HepG2 (cell line): ENCODE measurements around the gene PDS5B. TPM values are rescaled to one million over a fixed set of nuclear protein-coding genes. Genes with fewer than 3 reads are reported as not detected.

Source experiments
- BRD4 ChIP-seq: sonication (generic); formaldehyde crosslinking; IDR thresholded peaks from 2 replicates; pipeline ENCODE4 v1.4.0; 2020; ENCODE audit warnings: missing genetic modification reagents
- ESRRA ChIP-seq: sonication (generic); formaldehyde crosslinking; IDR thresholded peaks from 2 replicates; pipeline ENCODE4 v1.5.1; 2020; ENCODE audit warnings: mild to moderate bottlenecking, low read depth, missing genetic modification reagents
- FIP1L1 ChIP-seq: fragments of 200-400 bp; formaldehyde crosslinking; IDR thresholded peaks from 2 replicates; pipeline ENCODE4 v1.6.1; 2018; ENCODE audit warnings: low read depth, mild to moderate bottlenecking, low read length, moderate library complexity, borderline replicate concordance; ENCODE audit not compliant: insufficient read depth
- FOXJ3 ChIP-seq: sonication (generic); formaldehyde crosslinking; IDR thresholded peaks from 2 replicates; pipeline ENCODE4 v1.4.0; 2020; ENCODE audit warnings: missing genetic modification reagents, mild to moderate bottlenecking, borderline replicate concordance
- JUN ChIP-seq: sonication (generic); formaldehyde crosslinking; IDR thresholded peaks from 2 replicates; pipeline ENCODE4 v1.4.0; 2020; ENCODE audit warnings: mild to moderate bottlenecking, missing genetic modification reagents
- JUND ChIP-seq: sonication (generic); formaldehyde crosslinking; IDR thresholded peaks from 2 replicates; pipeline ENCODE4 v1.8.0; 2022; ENCODE audit warnings: mild to moderate bottlenecking, missing genetic modification reagents
- NCOA2 ChIP-seq: sonication (generic); formaldehyde crosslinking; IDR thresholded peaks from 2 replicates; pipeline ENCODE4 v1.8.0; 2022; ENCODE audit warnings: inconsistent platforms
- RBM39 ChIP-seq: fragments of 200-400 bp; formaldehyde crosslinking; IDR thresholded peaks from one replicate; pipeline ENCODE4 v1.6.1; 2018; ENCODE audit warnings: antibody characterized with exemption, mild to moderate bottlenecking, low read depth, low read length; ENCODE audit not compliant: poor library complexity, severe bottlenecking
- RELA ChIP-seq: sonication (generic); formaldehyde crosslinking; IDR thresholded peaks from 2 replicates; pipeline ENCODE4 v1.4.0; 2020; ENCODE audit warnings: missing genetic modification reagents
- ZBTB38 ChIP-seq: sonication (generic); formaldehyde crosslinking; IDR thresholded peaks from 2 replicates; pipeline ENCODE4 v1.5.1; 2020; ENCODE audit warnings: mild to moderate bottlenecking, missing genetic modification reagents
- ZFP82 ChIP-seq: sonication (generic); formaldehyde crosslinking; IDR thresholded peaks from 2 replicates; pipeline ENCODE4 v1.5.1; 2020; ENCODE audit warnings: mild to moderate bottlenecking, missing genetic modification reagents, borderline replicate concordance
- ZFY ChIP-seq: sonication (generic); formaldehyde crosslinking; IDR thresholded peaks from 2 replicates; pipeline ENCODE4 v1.4.0; 2020; ENCODE audit warnings: missing genetic modification reagents
- ZMYM3 ChIP-seq: sonication (generic); formaldehyde crosslinking; IDR thresholded peaks from 2 replicates; pipeline ENCODE4 v1.5.1; 2020; ENCODE audit warnings: mild to moderate bottlenecking, missing genetic modification reagents
- ZNF232 ChIP-seq: sonication (generic); formaldehyde crosslinking; IDR thresholded peaks from 2 replicates; pipeline ENCODE4 v1.4.0; 2020; ENCODE audit warnings: missing genetic modification reagents, borderline replicate concordance
- ZNF383 ChIP-seq: sonication (generic); formaldehyde crosslinking; IDR thresholded peaks from 2 replicates; pipeline ENCODE4 v1.4.0; 2020; ENCODE audit warnings: missing genetic modification reagents, mild to moderate bottlenecking, borderline replicate concordance
- ZNF558 ChIP-seq: sonication (generic); formaldehyde crosslinking; IDR thresholded peaks from 2 replicates; pipeline ENCODE4 v1.9.0; 2022; ENCODE audit warnings: mild to moderate bottlenecking, missing genetic modification reagents, borderline replicate concordance
- ZNF772 ChIP-seq: sonication (generic); formaldehyde crosslinking; IDR thresholded peaks from 2 replicates; pipeline ENCODE4 v1.5.0; 2020; ENCODE audit warnings: mild to moderate bottlenecking, missing genetic modification reagents
- polyA plus RNA-seq, 8 experiments: library from polyadenylated mRNA; depleted of rRNA in 3 of 8; stranded (reverse) in 7 of 8; unstranded in 1 of 8; fragments of >200 nt; fragmentation: Illumina TruSeq in 4 of 8; extraction: Trizol in 4 of 8; gene quantifications; 2 replicates each; pipeline versions ENCODE4 v1.2.1 to v1.2.3, GENCODE V29; 2011 to 2016; ENCODE audit warnings: low read depth in 4 of 8, missing spikeins in 1 of 8, mixed read lengths in 1 of 8; ENCODE audit not compliant: insufficient read depth in 1 of 8
- total RNA-seq, 5 experiments: library from RNA; depleted of rRNA; stranded (reverse); fragments of >200 nt; fragmentation: Illumina TruSeq; extraction: Trizol; gene quantifications; 2 replicates each; pipeline ENCODE4 v1.2.3, GENCODE V29; 2016; ENCODE audit warnings: low read depth in 1 of 5
- TF ChIP-seq, protein P1 (sequence below): sonication (generic); formaldehyde crosslinking; IDR thresholded peaks from 2 replicates; pipeline ENCODE4 v1.4.0; 2020; ENCODE audit warnings: missing genetic modification reagents
- TF ChIP-seq, protein P2 (sequence below): sonication (generic); formaldehyde crosslinking; IDR thresholded peaks from 2 replicates; pipeline ENCODE4 v1.5.0; 2020; ENCODE audit warnings: missing genetic modification reagents, mild to moderate bottlenecking, borderline replicate concordance
- TF ChIP-seq, protein P3 (sequence below): sonication (generic); formaldehyde crosslinking; IDR thresholded peaks from 2 replicates; pipeline ENCODE4 v1.4.0; 2020; ENCODE audit warnings: missing genetic modification reagents
- TF ChIP-seq, protein P4 (sequence below): sonication (generic); formaldehyde crosslinking; conservative IDR thresholded peaks from 2 replicates; pipeline ENCODE4 v1.8.0; 2022; ENCODE audit warnings: low read depth, missing genetic modification reagents
- TF ChIP-seq, protein P5 (sequence below): IDR thresholded peaks from 2 replicates; pipeline ENCODE4 v1.6.1; 2016; ENCODE audit warnings: low read depth, borderline replicate concordance
- TF ChIP-seq, protein P6 (sequence below): conservative IDR thresholded peaks from 2 replicates; pipeline ENCODE4 v1.6.1; 2018; ENCODE audit warnings: missing genetic modification reagents
- TF ChIP-seq, protein P7 (sequence below): sonication (generic); formaldehyde crosslinking; IDR thresholded peaks from 2 replicates; pipeline ENCODE4 v1.4.0; 2020; ENCODE audit warnings: missing genetic modification reagents

PDS5B gene
- total and polyA plus RNA-seq, 2 of the 13 experiments (the other 11 are each of a cell fraction or from before 2014, with no cell fraction given), result 5.8 to 24.6 TPM

DNA sequence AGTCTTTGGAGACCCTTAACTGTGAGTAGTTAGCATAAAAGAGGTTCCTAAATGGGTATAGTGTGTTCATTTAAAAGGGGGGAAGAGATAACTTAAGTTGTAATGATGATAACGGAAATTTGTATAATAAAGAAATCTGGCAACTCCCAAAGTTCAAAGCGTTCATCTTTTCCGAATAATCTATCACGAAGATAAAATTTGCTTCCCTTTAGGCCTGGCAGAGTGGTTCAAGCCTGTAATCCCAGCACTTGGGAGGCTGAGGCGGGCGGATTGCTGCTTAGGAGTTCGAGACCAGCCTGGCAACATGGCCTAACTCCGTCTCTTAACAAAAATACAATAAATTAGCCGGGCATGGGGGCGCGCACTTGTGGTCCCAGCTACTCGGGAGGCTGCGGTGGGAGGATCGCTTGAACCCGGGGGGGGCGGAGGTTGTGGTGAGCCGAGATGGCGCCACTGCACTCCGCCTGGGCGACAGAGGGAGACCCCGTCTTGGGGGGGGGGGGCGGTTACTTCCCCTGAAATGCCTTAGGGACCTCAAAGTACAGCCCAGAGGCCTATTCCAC, 48.6 kb upstream of the PDS5B start (continued):
- TF ChIP-seq, protein P1, sequence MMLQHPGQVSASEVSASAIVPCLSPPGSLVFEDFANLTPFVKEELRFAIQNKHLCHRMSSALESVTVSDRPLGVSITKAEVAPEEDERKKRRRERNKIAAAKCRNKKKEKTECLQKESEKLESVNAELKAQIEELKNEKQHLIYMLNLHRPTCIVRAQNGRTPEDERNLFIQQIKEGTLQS, result no peak
- peak; percentile 21 for TF ChIP-seq RBM39
- TF ChIP-seq, protein P2, sequence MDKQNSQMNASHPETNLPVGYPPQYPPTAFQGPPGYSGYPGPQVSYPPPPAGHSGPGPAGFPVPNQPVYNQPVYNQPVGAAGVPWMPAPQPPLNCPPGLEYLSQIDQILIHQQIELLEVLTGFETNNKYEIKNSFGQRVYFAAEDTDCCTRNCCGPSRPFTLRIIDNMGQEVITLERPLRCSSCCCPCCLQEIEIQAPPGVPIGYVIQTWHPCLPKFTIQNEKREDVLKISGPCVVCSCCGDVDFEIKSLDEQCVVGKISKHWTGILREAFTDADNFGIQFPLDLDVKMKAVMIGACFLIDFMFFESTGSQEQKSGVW (CRISPR knock-in tag), result no peak
- TF ChIP-seq RELA, result no peak
- no peak for TF ChIP-seq ESRRA (CRISPR knock-in tag)
- TF ChIP-seq, protein P3, sequence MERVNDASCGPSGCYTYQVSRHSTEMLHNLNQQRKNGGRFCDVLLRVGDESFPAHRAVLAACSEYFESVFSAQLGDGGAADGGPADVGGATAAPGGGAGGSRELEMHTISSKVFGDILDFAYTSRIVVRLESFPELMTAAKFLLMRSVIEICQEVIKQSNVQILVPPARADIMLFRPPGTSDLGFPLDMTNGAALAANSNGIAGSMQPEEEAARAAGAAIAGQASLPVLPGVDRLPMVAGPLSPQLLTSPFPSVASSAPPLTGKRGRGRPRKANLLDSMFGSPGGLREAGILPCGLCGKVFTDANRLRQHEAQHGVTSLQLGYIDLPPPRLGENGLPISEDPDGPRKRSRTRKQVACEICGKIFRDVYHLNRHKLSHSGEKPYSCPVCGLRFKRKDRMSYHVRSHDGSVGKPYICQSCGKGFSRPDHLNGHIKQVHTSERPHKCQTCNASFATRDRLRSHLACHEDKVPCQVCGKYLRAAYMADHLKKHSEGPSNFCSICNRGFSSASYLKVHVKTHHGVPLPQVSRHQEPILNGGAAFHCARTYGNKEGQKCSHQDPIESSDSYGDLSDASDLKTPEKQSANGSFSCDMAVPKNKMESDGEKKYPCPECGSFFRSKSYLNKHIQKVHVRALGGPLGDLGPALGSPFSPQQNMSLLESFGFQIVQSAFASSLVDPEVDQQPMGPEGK, result peak; percentile 56
- TF ChIP-seq ZNF383, result no peak
- TF ChIP-seq FIP1L1, result no peak
- TF ChIP-seq ZNF558 (CRISPR knock-in tag), result no peak
- no peak for TF ChIP-seq BRD4
- TF ChIP-seq, protein P4, sequence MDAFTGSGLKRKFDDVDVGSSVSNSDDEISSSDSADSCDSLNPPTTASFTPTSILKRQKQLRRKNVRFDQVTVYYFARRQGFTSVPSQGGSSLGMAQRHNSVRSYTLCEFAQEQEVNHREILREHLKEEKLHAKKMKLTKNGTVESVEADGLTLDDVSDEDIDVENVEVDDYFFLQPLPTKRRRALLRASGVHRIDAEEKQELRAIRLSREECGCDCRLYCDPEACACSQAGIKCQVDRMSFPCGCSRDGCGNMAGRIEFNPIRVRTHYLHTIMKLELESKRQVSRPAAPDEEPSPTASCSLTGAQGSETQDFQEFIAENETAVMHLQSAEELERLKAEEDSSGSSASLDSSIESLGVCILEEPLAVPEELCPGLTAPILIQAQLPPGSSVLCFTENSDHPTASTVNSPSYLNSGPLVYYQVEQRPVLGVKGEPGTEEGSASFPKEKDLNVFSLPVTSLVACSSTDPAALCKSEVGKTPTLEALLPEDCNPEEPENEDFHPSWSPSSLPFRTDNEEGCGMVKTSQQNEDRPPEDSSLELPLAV (CRISPR knock-in tag), result no peak
- TF ChIP-seq, protein P5, sequence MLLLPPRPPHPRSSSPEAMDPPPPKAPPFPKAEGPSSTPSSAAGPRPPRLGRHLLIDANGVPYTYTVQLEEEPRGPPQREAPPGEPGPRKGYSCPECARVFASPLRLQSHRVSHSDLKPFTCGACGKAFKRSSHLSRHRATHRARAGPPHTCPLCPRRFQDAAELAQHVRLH (CRISPR knock-in tag), result no peak
- TF ChIP-seq ZFP82, result 0 out of 2 replicates have a peak, but pooled peaks have one; percentile 38
- peak; percentile 4; the same call in 1 of the 2 replicates for TF ChIP-seq JUND
- no peak for TF ChIP-seq NCOA2 (CRISPR knock-in tag)
- TF ChIP-seq FOXJ3 (CRISPR knock-in tag), result no peak
- peak; percentile 71 for TF ChIP-seq ZMYM3 (CRISPR knock-in tag)
- no peak for TF ChIP-seq ZNF772 (CRISPR knock-in tag)
- TF ChIP-seq ZNF232 (CRISPR knock-in tag), result no peak
- TF ChIP-seq, protein P6, sequence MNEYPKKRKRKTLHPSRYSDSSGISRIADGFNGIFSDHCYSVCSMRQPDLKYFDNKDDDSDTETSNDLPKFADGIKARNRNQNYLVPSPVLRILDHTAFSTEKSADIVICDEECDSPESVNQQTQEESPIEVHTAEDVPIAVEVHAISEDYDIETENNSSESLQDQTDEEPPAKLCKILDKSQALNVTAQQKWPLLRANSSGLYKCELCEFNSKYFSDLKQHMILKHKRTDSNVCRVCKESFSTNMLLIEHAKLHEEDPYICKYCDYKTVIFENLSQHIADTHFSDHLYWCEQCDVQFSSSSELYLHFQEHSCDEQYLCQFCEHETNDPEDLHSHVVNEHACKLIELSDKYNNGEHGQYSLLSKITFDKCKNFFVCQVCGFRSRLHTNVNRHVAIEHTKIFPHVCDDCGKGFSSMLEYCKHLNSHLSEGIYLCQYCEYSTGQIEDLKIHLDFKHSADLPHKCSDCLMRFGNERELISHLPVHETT, result no peak
- TF ChIP-seq ZFY, result no peak
- TF ChIP-seq ZBTB38 (CRISPR knock-in tag), result no peak
- TF ChIP-seq JUN (CRISPR knock-in tag), result no peak
- TF ChIP-seq, protein P7, sequence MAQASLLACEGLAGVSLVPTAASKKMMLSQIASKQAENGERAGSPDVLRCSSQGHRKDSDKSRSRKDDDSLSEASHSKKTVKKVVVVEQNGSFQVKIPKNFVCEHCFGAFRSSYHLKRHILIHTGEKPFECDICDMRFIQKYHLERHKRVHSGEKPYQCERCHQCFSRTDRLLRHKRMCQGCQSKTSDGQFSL (CRISPR knock-in tag), result peak; percentile 93
